Activated naive CD4-positive, alpha-beta T cell treated with anti-CD3 and anti-CD28 coated beads, Interleukin-2, amount 50 U/mL, for 16 hours (primary cell): ENCODE results near the gene NEK6.

Experiments
- DNase-seq: peaks from one replicate; pipeline ENCODE4 v3.0.0-alpha.2; 2020

NEK6 gene

GRCh38 chr9:124262649-124262972 lies 4.9 kb downstream of the NEK6 start:
- DNase-seq = no peak

GRCh38 chr9:124263213-124263612 lies 5.5 kb downstream of the NEK6 start:
- no peak for DNase-seq

GRCh38 chr9:124263800-124264426 lies 6.2 kb downstream of the NEK6 start:
- DNase-seq = no peak

- no peak for DNase-seq
These were observed 7.1 kb downstream of the NEK6 start for GRCh38 chr9:124264823-124265233.

GRCh38 chr9:124265551-124265950 lies 7.8 kb downstream of the NEK6 start:
- no peak for DNase-seq

GRCh38 chr9:124266139-124266825 lies 8.5 kb downstream of the NEK6 start:
- no peak for DNase-seq

GRCh38 chr9:124266826-124267201 lies 9.1 kb downstream of the NEK6 start:
- no peak for DNase-seq

GRCh38 chr9:124267271-124267807 lies 9.6 kb downstream of the NEK6 start:
- DNase-seq = no peak

- no peak for DNase-seq
These were observed 10.5 kb downstream of the NEK6 start for GRCh38 chr9:124268248-124268647.

GRCh38 chr9:124268661-124269060 lies 10.9 kb downstream of the NEK6 start:
- DNase-seq = no peak

GRCh38 chr9:124269556-124269955 lies 11.8 kb downstream of the NEK6 start:
- DNase-seq = no peak

- no peak for DNase-seq
These were observed 13.0 kb downstream of the NEK6 start for GRCh38 chr9:124270504-124271335.

GRCh38 chr9:124271660-124272059 lies 13.9 kb downstream of the NEK6 start:
- DNase-seq = no peak

GRCh38 chr9:124272118-124272517 lies 14.4 kb downstream of the NEK6 start:
- no peak for DNase-seq

GRCh38 chr9:124272979-124273378 lies 15.2 kb downstream of the NEK6 start:
- DNase-seq = no peak

- DNase-seq = no peak
These were observed 15.8 kb downstream of the NEK6 start for GRCh38 chr9:124273427-124274160.

- no peak for DNase-seq
These were observed 16.5 kb downstream of the NEK6 start for GRCh38 chr9:124274226-124274625.

- no peak for DNase-seq
These were observed 17.0 kb downstream of the NEK6 start for GRCh38 chr9:124274738-124275137.

GRCh38 chr9:124277420-124277819 lies 19.7 kb downstream of the NEK6 start:
- DNase-seq = no peak

GRCh38 chr9:124278054-124278540 lies 20.3 kb downstream of the NEK6 start:
- no peak for DNase-seq

GRCh38 chr9:124279531-124280175 lies 21.9 kb downstream of the NEK6 start:
- no peak for DNase-seq

- DNase-seq = no peak
These were observed 22.5 kb downstream of the NEK6 start for GRCh38 chr9:124280176-124280691.
